ENCODE results near the gene DUSP22. TPM values are rescaled to one million over a fixed set of nuclear protein-coding genes. Genes with fewer than 3 reads are reported as not detected.
A peak's percentile ranks its signal among the peaks of the same experiment; 100 is the strongest.

DUSP22 gene
- total and polyA plus RNA-seq, 2 of the 8 experiments (the other 6 are each of a cell fraction or from before 2014, with no cell fraction given): 15.5 to 32.4 TPM

- Histone ChIP-seq H3K56ac (replicated peaks; ENCODE audit: insufficient read length, low read depth, low read length) (no peak overlapping the region), H4K91ac (replicated peaks; ENCODE audit: insufficient read length, low read length) (no peak overlapping the region), H2BK120ac (replicated peaks; ENCODE audit: low read depth, low read length) (no peak overlapping the region), H3K36me3 (ENCODE audit: control insufficient read depth in 2 of 4, insufficient read depth in 4 of 4, low read length in 3 of 4) (no peaks in the 10 kb centered on the region), H3K4ac (replicated peaks; ENCODE audit: insufficient read length, low read depth, low read length) (no peak overlapping the region), H2BK20ac (ENCODE audit: low read length) (no peak overlapping the region), H3K4me3 (ENCODE audit: extremely low read depth in 1 of 4, insufficient read depth in 2 of 4, low read depth in 3 of 4, low read length in 4 of 4) (no peak overlapping the region), H3K4me2 (ENCODE audit: insufficient read depth in 1 of 2, low read depth in 2 of 2, low read length in 2 of 2) (no peak overlapping the region), H3K18ac (ENCODE audit: extremely low read depth, low read length) (no peak overlapping the region), H3K23ac (ENCODE audit: insufficient read length) (no peak overlapping the region), H2BK12ac (ENCODE audit: low read depth, low read length) (no peak overlapping the region), H2BK15ac (ENCODE audit: low read length) (no peak overlapping the region), H3K27me3 (replicated peaks in 1 of 4; ENCODE audit: control insufficient read depth in 3 of 4, extremely low read depth in 1 of 4, insufficient read depth in 3 of 4, low read length in 3 of 4) (no peaks in the 10 kb centered on the region), H3K79me2 (ENCODE audit: control insufficient read depth in 1 of 2, insufficient read depth in 2 of 2, low read length in 2 of 2) (no peaks in the 10 kb centered on the region), H4K8ac (ENCODE audit: extremely low read depth, insufficient read depth, low read length) (no peak overlapping the region), H2AK5ac (ENCODE audit: low read depth, low read length) (no peak overlapping the region), H3K79me1 (ENCODE audit: low read depth, low read length) (no peaks in the 10 kb centered on the region), H3K14ac (ENCODE audit: insufficient read length) (no peak overlapping the region), H3K4me1 (replicated peaks in 1 of 4; ENCODE audit: control insufficient read depth in 3 of 4, insufficient read depth in 4 of 4, low read length in 3 of 4) (no peaks in the 10 kb centered on the region), H4K5ac (ENCODE audit: insufficient read length, low read depth, low read length) (no peak overlapping the region), H3K9ac (replicated peaks in 1 of 4; ENCODE audit: extremely low read depth in 1 of 4, low read depth in 3 of 4, low read length in 3 of 4) (no peak overlapping the region), H2AFZ (ENCODE audit: low read length) (0 out of 2 replicates have a peak overlapping the region, but pooled peaks have one; percentile 59), H3K9me3 (ENCODE audit: insufficient read depth in 2 of 2, low read depth in 1 of 2, low read length in 1 of 2) (no peaks in the 10 kb centered on the region), H3K23me2 (ENCODE audit: low read depth, low read length) (no peaks in the 10 kb centered on the region), H2BK5ac (ENCODE audit: low read depth, low read length) (no peak overlapping the region), H3K27ac (ENCODE audit: low read depth, low read length) (no peak overlapping the region), H4K20me1 (replicated peaks in 1 of 2; ENCODE audit: control insufficient read depth in 1 of 2, insufficient read depth in 2 of 2, low read length in 2 of 2) (no peaks in the 10 kb centered on the region)
- WGBS, 2 experiments (ENCODE audit: extremely low coverage in 1 of 2, insufficient coverage in 1 of 2, insufficient read length in 1 of 2, insufficient replicate concordance in 2 of 2, low coverage in 1 of 2, low lambda C conversion rate in 2 of 2, missing lambda C conversion rate in 1 of 2): 84% methylated on average over 8 of the region's 8 CpGs; no CpG with 5 or more reads in 1 of the 2 experiments
- TF ChIP-seq FOSL1 (IDR thresholded peaks at IDR 0.05; ENCODE audit: insufficient read depth, low read depth, low read length): no peak
- TF ChIP-seq CBX8 (IDR thresholded peaks at IDR 0.05; ENCODE audit: borderline replicate concordance, low read depth, low read length): no peak
- TF ChIP-seq JUND (IDR thresholded peaks at IDR 0.05; ENCODE audit: low read length): no peak
- no peak for TF ChIP-seq KDM1A (IDR thresholded peaks at IDR 0.05; ENCODE audit: borderline replicate concordance, low read length)
- no peak for TF ChIP-seq SP4 (IDR thresholded peaks at IDR 0.05; ENCODE audit: low read length)
- TF ChIP-seq MAX (IDR thresholded peaks at IDR 0.05): no peak
- TF ChIP-seq CHD1 (IDR thresholded peaks at IDR 0.05; ENCODE audit: low read depth, low read length): no peak
- TF ChIP-seq CEBPB (IDR thresholded peaks at IDR 0.05; ENCODE audit: low read depth, low read length): no peak
- TF ChIP-seq RBBP5 (IDR thresholded peaks at IDR 0.05; ENCODE audit: borderline replicate concordance, low read depth, low read length): no peak
- TF ChIP-seq BCL11A (IDR thresholded peaks at IDR 0.05; ENCODE audit: low read depth in 2 of 2, low read length in 2 of 2): no peak
- TF ChIP-seq RNF2 (IDR thresholded peaks at IDR 0.05; ENCODE audit: borderline replicate concordance, low read depth, low read length, missing control alignments, poor library complexity, severe bottlenecking): no peak
- no peak for TF ChIP-seq SIX5 (IDR thresholded peaks at IDR 0.05; ENCODE audit: low read depth, low read length)
- TF ChIP-seq POU5F1 (IDR thresholded peaks at IDR 0.05; ENCODE audit: low read depth, low read length): no peak
- CTCF ChIA-PET (ENCODE audit: partially characterized antibody): no interaction called here
- no peak for FAIRE-seq
- POLR2A ChIA-PET (ENCODE audit: partially characterized antibody): no interaction called here
- no peak for DNase-seq (ENCODE audit: low read depth in 1 of 2, low spot score in 2 of 2)
Observed at GRCh38 chr6:246352-246751, 45.9 kb upstream of the DUSP22 start.
